Effector memory CD8-positive, alpha-beta T cell (primary cell): ENCODE data around the gene ATF7IP2.
A peak's percentile ranks its signal among the peaks of the same experiment; 100 is the strongest.
"Not testable (repeated sequence)": the region's sequence is repeated elsewhere in the genome, so short reads cannot be mapped to it uniquely, and the experiment has no call there.

Experiments used
- ATAC-seq: fragments of 150-1000 bp; cut with Tn5 transposase; replicated peaks from 2 replicates; pipeline ENCODE4 v1.10.0; 2021; ENCODE audit warnings: mild to moderate bottlenecking, moderate library complexity
- DNase-seq, 3 experiments: peaks; one replicate each; pipeline ENCODE4 v3.0.0; 2021
- H3K27ac Mint-ChIP-seq, 2 donors: one replicate each; pipeline ENCODE4 v1.8.0; 2022; ENCODE audit warnings: mild to moderate bottlenecking in 2 of 2, mixed read lengths in 2 of 2, moderate library complexity in 2 of 2
- H3K27me3 Mint-ChIP-seq, 2 donors: one replicate each; pipeline ENCODE4 v1.8.0; 2022; ENCODE audit warnings: mixed read lengths in 2 of 2
- H3K36me3 Mint-ChIP-seq: one replicate; pipeline ENCODE4 v1.8.0; 2022; ENCODE audit warnings: mild to moderate bottlenecking, moderate library complexity, mixed read lengths; ENCODE audit not compliant: insufficient read depth
- H3K4me1 Mint-ChIP-seq, 2 donors: one replicate each; pipeline ENCODE4 v1.8.0; 2022; ENCODE audit warnings: low read depth in 2 of 2, mixed read lengths in 2 of 2
- H3K4me3 Mint-ChIP-seq, 2 donors: one replicate each; pipeline ENCODE4 v1.8.0; 2022; ENCODE audit warnings: mild to moderate bottlenecking in 2 of 2, mixed read lengths in 2 of 2, moderate library complexity in 2 of 2
- H3K9me3 Mint-ChIP-seq, 2 donors: one replicate each; pipeline ENCODE4 v1.8.0; 2022; ENCODE audit warnings: mixed read lengths in 2 of 2

The ATF7IP2 gene

GRCh38 chr16:10493276-10493675 is 107.4 kb downstream of the ATF7IP2 start:
- Mint-ChIP-seq H3K9me3 (peaks cover 0 to 19% of the 10 kb centered on the region in 2 donors), H3K27ac (no peak overlapping the region), H3K4me3 (no peak overlapping the region), H3K27me3 (no peaks in the 10 kb centered on the region), H3K4me1 (peaks cover 0 to 3% of the 10 kb centered on the region in 2 donors), H3K36me3 (no peaks in the 10 kb centered on the region)
- DNase-seq (no peak), ATAC-seq (no peak)

DNA sequence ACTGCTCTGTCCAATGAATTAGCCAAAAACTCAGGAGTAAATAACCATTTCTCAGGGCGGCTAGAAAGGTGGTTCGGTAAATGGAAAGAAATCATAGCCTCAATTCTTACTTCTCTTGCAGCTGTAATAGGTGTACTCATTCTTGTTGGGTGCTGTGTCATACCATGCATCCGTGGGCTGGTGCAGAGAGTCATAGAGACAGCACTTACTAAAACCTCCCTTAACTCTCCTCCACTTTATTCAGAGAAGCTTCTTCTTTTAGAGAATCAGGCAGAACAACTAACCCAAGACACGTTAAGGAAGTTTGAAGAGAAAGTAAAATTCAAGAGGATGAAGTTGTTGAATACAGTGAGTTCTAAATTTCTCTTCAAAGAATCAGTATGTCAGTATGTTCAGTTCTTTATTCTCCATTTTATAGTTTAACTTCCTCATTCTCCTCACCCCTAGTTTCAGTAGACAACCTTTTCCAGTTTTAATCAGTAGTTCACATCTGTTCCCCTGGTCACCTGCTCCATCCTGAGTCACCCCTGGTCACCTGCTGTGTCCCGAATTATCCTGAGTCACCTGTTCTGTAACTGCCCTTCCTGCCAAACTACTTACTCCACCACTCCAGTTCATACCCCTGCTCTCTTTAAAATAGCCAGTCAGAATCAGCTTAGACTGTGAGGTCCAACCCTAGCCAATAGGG is 108.6 kb downstream of the ATF7IP2 start:
- Mint-ChIP-seq H3K36me3 (no peaks in the 10 kb centered on the region), H3K27me3 (no peaks in the 10 kb centered on the region), H3K4me1 (peaks cover 0 to 3% of the 10 kb centered on the region in 2 donors), H3K27ac (no peak overlapping the region), H3K9me3 (peaks cover 0 to 19% of the 10 kb centered on the region in 2 donors), H3K4me3 (no peak overlapping the region)
- ATAC-seq (no peak), DNase-seq (no peak)

- DNase-seq: no peak
- ATAC-seq: no peak
- H3K4me3 Mint-ChIP-seq: no peak overlapping the region
- H3K9me3 Mint-ChIP-seq: peaks cover 0 to 19% of the 10 kb centered on the region in 2 donors
- H3K27ac Mint-ChIP-seq: no peak overlapping the region
- no peaks in the 10 kb centered on the region for H3K36me3 Mint-ChIP-seq
- H3K27me3 Mint-ChIP-seq: no peaks in the 10 kb centered on the region
- H3K4me1 Mint-ChIP-seq: peaks cover 0 to 3% of the 10 kb centered on the region in 2 donors
Measured at GRCh38 chr16:10495031-10495345, 109.1 kb downstream of the ATF7IP2 start.

DNA sequence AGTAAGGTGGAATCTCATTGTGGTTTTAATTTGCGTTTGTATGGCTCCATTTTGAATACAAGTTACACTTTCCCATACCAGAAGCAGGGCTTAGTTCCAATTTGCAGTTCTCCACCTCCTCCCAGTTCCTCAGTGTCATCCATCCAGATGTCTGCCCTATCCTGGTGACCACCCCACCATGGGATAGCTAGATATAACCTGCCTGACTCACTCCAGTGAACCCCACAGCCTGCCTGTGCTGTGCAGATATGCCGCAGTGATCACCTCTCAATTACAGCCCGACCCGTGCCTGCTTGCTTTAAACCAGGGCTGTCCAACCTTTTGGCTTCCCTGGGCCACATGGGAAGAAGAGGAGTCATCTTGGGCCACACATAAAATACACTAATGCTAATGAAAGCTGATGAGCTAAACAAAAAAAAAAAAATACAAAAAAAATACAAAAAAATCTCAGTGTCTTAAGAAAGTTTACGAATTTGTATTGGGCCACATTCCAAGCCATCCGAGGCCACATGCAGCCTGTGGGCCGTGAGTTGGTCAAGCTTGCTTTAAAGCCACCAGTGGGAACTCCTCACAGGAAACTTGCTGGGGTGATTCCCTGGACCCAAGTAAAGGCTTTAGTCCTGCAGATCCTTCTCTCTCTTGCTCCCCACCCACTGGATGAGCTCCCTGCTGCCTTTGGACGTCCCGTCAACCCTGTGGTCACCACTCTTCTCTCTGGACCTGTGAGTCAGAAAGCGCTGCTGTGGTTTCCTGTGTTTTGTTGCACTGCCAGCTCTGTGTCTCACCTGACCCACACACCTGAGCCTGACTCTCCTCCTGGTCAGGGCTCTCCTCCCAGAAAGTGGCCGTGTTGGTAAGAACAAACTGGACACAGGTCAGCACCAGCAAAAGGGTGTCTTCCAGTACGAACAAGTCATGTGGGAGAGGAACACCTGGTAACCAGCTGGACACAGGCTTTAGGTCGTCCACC is 111.6 kb downstream of the ATF7IP2 start:
- H3K4me1 Mint-ChIP-seq: peaks cover 0 to 3% of the 10 kb centered on the region in 2 donors
- H3K9me3 Mint-ChIP-seq: peaks cover 0 to 19% of the 10 kb centered on the region in 2 donors
- DNase-seq (no peak), ATAC-seq (no peak)
- H3K36me3 Mint-ChIP-seq: no peaks in the 10 kb centered on the region
- H3K27me3 Mint-ChIP-seq: no peaks in the 10 kb centered on the region
- H3K27ac Mint-ChIP-seq: no peak overlapping the region
- H3K4me3 Mint-ChIP-seq: no peak overlapping the region

GRCh38 chr16:10500582-10500981 is 114.7 kb downstream of the ATF7IP2 start:
- Mint-ChIP-seq H3K36me3 (no peaks in the 10 kb centered on the region), H3K27me3 (no peaks in the 10 kb centered on the region), H3K4me1 (peaks cover 0 to 3% of the 10 kb centered on the region in 2 donors), H3K4me3 (no peak overlapping the region), H3K9me3 (peaks cover 0 to 8% of the 10 kb centered on the region in 2 donors), H3K27ac (no peak overlapping the region)
- ATAC-seq (no peak), DNase-seq (no peak)

DNA sequence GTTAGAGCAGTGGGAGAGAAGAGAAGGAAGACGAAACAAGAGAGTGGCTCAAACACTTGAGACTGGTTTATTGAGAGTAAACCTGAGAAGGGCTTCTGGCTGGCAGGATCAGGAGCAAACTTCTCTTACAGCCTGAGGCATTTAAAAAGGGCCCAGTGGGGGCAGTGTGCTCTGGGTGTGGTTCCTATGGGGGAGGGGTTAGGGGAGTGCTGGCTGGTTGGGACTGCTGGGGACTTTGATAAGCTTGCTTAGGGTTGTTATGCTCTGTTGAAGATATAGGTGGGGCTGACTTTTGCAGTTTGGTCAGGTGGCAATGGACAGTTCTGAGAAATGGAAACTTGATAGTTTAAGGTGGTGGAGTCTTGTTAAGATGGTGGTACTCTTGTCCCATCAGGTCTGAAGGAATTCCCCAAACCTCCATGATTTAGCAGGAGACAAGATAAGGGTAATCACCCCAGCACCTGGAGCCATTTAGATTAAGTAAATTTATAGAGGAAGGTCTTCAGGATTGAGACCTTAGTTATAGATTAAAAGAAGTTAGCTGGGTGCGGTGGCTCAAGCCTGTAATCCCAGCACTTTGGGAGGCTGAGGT is 115.3 kb downstream of the ATF7IP2 start:
- Mint-ChIP-seq H3K4me1 (peaks cover 0 to 3% of the 10 kb centered on the region in 2 donors), H3K27ac (no peak overlapping the region), H3K4me3 (no peak overlapping the region), H3K27me3 (no peaks in the 10 kb centered on the region), H3K9me3 (peaks cover 0 to 6% of the 10 kb centered on the region in 2 donors), H3K36me3 (no peaks in the 10 kb centered on the region)
- ATAC-seq: peak; percentile 44
- no peak for DNase-seq

GRCh38 chr16:10502776-10503175 is 116.9 kb downstream of the ATF7IP2 start:
- no peak overlapping the region for H3K27ac Mint-ChIP-seq
- H3K4me3 Mint-ChIP-seq: no peak overlapping the region
- DNase-seq (no peak), ATAC-seq (no peak)
- H3K9me3 Mint-ChIP-seq: no peaks in the 10 kb centered on the region
- no peaks in the 10 kb centered on the region for H3K27me3 Mint-ChIP-seq
- H3K4me1 Mint-ChIP-seq: peaks cover 0 to 1% of the 10 kb centered on the region in 2 donors
- no peaks in the 10 kb centered on the region for H3K36me3 Mint-ChIP-seq

- H3K9me3 Mint-ChIP-seq: no peaks in the 10 kb centered on the region
- no peak for DNase-seq
- H3K4me3 Mint-ChIP-seq: no peak overlapping the region
- no peak overlapping the region for H3K27ac Mint-ChIP-seq
- H3K4me1 Mint-ChIP-seq: no peaks in the 10 kb centered on the region
- no peaks in the 10 kb centered on the region for H3K36me3 Mint-ChIP-seq
- no peak for ATAC-seq
- no peaks in the 10 kb centered on the region for H3K27me3 Mint-ChIP-seq
Measured at GRCh38 chr16:10504404-10504885, 118.6 kb downstream of the ATF7IP2 start.

DNA sequence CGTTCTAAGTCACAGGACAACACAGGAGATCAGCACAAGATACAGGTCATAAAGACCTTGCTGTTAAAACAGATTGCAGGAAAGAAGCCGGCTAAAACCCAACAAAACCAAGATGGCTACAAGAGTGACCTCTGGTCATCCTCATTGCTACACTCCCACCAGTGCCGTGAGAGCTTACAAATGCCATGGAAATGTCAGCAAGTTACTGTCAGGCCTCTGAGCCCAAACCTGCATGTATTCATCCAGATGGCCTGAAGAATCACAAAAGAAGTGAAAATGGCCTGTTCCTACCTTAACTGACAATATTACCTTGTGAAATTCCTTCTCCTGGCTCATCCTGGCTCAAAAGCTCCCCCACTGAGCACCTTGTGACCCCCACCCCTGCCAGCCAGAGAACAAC is 119.4 kb downstream of the ATF7IP2 start:
- H3K4me3 Mint-ChIP-seq, H3K4me1 Mint-ChIP-seq, ATAC-seq, DNase-seq, H3K36me3 Mint-ChIP-seq, H3K9me3 Mint-ChIP-seq, H3K27me3 Mint-ChIP-seq: not testable (repeated sequence)
- H3K27ac Mint-ChIP-seq: peak overlapping the region in 1 of 2 donors; percentile 9

- Mint-ChIP-seq H3K4me3 (no peak overlapping the region), H3K9me3 (no peaks in the 10 kb centered on the region), H3K27me3 (no peaks in the 10 kb centered on the region), H3K36me3 (no peaks in the 10 kb centered on the region), H3K4me1 (peaks cover 0 to 3% of the 10 kb centered on the region in 2 donors), H3K27ac (no peak overlapping the region)
- peak; percentile 60 to 67 (median 63) for DNase-seq
- peak; percentile 91 for ATAC-seq
Measured at GRCh38 chr16:10509534-10510025, 123.7 kb downstream of the ATF7IP2 start.

DNA sequence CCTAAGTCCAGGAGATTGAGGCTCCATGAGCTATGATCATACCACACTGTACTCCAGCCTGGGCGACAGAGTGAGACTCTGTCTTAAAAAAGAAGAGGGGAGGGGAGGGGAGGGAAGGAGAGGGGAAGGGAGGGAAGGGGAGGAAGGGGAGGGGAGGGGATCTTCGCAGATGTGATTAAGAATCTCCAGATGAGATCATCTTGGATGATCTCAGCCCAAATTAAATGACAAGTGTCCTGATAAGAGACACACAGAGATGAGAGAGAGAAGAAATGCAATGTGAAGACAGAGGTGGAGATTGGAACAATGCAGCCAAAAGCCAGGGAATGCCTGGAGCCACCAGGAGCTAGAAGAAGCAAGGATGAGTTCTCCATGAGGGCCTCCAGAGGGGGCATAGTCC is 124.4 kb downstream of the ATF7IP2 start:
- Mint-ChIP-seq H3K4me1 (peaks cover 0 to 3% of the 10 kb centered on the region in 2 donors), H3K27me3 (no peaks in the 10 kb centered on the region), H3K27ac (no peak overlapping the region), H3K4me3 (no peak overlapping the region), H3K9me3 (no peaks in the 10 kb centered on the region), H3K36me3 (no peaks in the 10 kb centered on the region)
- ATAC-seq: no peak
- no peak for DNase-seq

DNA sequence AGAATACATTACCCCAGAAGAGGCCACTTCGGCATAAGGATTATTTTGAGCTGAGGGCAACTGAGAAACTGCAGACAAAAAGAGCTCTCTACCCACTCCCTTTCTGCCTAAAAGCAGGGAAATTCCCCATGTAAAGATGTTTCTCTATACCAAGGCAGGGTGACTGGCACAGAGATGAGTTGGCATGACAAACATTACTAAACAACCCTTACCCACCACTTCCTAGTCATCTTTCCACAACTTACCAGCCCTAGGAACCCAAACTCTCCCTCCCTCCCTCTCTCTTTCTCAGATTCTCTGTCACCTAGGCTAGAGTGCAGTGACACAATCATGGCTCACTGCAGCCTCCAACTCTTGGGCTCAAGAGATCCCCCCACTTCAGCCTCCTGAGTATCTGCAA is 126.0 kb downstream of the ATF7IP2 start:
- DNase-seq: no peak
- no peak overlapping the region for H3K27ac Mint-ChIP-seq
- H3K4me3 Mint-ChIP-seq: no peak overlapping the region

DNA sequence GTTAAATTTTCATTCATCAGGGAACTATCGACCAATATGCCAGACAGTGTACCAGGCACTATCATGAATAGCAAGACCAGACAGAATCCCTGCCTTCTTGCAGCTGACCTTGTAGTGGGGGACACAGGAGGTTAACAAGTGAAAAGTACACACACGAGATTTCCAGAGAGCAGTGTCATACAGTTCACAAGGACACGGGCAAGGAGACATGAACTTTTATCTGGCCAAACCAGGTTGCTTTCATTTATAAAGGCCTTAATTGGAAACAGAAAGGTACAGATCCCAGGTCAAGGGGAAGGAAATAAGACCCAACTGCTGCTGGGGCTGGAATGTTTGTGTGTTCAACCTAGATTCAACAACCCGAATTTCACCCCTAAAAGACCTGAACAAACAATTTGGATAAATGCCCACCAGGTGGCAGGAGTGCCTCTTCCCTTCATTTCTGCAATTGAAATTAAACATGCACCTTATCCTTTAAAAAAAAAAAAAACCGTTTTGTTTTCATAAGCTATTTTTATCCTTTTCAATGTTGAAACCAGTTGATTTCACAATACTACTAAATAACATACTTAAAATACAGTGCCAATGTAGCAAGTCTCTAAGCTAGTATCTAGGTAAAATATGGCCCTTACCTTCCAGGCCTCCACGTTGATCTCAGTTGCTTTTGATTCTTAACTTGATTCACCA is 128.7 kb downstream of the ATF7IP2 start:
- H3K9me3 Mint-ChIP-seq: no peaks in the 10 kb centered on the region
- ATAC-seq (peak; percentile 31), DNase-seq (peak; percentile 33 to 45 (median 44))
- H3K27ac Mint-ChIP-seq: no peak overlapping the region
- H3K36me3 Mint-ChIP-seq: no peaks in the 10 kb centered on the region
- H3K27me3 Mint-ChIP-seq: no peaks in the 10 kb centered on the region
- peaks cover 0 to 3% of the 10 kb centered on the region in 2 donors for H3K4me1 Mint-ChIP-seq
- H3K4me3 Mint-ChIP-seq: no peak overlapping the region

More for the DNA sequence above, 126.0 kb downstream of the ATF7IP2 start:
- no peak for ATAC-seq
- Mint-ChIP-seq H3K4me1 (peaks cover 0 to 3% of the 10 kb centered on the region in 2 donors), H3K27me3 (no peaks in the 10 kb centered on the region), H3K36me3 (no peaks in the 10 kb centered on the region), H3K9me3 (no peaks in the 10 kb centered on the region)
